ENCODE measurements around the gene KLC1.

KLC1 gene

DNA sequence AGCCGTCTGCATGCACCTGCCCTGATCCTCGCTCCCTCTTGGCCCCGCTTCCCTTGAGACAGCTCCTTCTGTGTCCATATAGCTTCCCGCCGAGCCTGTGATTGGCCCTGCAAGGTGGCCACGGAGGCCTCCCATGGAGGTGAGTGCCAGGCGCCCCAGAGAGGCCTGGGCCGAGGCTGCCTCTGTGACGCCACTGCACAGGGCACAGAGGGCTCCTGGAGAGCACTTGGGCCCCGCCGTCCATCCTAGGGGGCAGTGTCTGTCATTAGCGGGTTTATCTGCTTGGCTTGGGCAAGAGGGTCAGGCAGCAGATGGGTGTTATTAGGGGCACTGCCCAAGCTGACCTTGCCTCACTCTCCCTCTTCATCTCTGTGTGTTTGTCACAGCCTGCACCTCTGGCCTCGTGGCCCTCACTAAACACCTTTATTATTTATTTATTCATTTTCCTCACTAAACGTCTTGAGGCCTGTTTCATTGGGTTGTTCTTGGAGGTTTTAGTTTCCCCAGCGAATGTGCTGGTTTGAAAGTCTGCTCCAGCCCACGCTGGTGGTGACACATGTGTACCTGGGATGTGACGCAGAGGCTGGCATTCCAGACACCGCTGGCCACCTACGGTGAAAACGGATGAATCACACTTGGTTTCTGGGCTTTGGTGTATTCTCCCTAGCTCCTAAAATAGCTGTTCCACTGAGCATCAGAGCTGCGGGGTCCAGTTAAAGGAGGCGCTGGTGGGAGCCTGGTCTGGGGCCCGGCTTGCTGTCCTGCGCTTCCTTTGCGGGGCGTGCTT, 92.5 kb downstream of the KLC1 start:
- no peak for DNase-seq (ENCODE audit: low spot score)

DNA sequence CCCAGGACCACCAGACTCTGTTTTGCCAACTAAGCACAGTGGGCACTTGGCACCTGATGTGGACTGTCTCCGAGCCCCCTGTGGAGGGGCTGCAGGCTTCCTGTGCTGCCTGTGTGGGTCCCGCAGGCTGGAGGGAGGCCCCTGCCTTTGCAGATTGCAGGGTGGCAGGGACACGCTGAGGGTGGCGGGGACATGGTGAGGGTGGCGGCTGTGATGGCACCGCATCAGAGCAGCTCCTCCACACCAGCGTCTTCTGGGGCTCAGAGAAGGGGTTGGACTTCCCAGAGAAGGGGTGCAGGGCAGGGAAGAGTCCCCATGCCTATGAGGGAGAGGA, 94.7 kb downstream of the KLC1 start:
- no peak for DNase-seq (ENCODE audit: low spot score)

DNA sequence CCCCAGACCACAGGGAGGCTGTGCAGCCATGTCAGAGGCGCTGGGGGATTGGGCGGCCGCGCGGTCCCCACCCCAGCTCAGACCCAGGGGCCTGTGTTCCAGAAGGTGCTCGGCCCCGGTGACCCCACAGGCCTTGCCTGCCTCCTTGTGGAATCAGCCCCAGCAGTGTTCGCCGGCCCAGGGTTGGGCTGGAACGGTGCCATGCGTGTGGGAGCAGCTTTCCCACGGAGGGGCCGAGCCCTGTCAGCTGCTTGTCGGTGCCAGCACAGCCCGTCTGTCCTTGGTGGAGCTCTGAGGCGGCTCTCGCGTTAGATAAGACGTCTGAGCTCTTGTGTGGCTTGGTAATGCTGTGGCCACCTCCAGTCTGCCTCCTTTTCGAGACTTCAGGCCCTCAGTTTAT, 95.1 kb downstream of the KLC1 start:
- peak; percentile 54 for DNase-seq (ENCODE audit: low spot score)

DNA sequence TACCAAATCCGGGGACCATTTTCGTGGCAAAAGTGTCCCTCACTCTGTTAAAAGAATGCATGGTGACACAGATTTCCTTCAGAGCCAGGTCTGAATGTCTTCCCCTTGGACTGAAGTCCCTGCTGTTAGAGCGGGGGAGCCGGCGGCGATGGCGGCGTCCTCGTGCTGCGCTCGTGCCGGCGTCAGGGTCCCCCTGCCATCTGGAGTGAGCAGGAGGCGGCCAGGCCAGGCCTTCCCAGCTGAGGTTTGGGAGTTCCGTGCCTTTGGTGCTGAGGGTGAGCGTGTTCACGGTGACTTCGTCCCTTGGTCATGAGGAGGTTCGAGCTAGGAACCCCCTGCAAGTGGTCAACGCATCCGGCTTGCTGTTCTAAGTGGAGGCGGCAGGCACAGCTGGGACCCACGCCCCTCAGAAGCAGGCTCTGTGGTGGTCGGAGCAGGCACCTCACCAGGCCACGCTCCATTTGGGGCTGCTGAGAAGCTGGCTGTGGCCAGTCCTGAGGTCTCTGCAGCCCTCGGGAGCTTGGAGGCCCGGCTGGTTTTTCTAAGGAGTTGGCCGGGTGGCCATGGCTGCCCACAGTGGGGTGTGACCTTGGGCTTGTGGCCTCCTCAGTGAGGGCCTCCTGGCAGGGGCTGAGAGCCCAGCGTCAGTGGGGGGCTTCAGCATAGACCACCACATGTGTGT, 96.1 kb downstream of the KLC1 start:
- no peak for DNase-seq (ENCODE audit: low spot score)

DNA sequence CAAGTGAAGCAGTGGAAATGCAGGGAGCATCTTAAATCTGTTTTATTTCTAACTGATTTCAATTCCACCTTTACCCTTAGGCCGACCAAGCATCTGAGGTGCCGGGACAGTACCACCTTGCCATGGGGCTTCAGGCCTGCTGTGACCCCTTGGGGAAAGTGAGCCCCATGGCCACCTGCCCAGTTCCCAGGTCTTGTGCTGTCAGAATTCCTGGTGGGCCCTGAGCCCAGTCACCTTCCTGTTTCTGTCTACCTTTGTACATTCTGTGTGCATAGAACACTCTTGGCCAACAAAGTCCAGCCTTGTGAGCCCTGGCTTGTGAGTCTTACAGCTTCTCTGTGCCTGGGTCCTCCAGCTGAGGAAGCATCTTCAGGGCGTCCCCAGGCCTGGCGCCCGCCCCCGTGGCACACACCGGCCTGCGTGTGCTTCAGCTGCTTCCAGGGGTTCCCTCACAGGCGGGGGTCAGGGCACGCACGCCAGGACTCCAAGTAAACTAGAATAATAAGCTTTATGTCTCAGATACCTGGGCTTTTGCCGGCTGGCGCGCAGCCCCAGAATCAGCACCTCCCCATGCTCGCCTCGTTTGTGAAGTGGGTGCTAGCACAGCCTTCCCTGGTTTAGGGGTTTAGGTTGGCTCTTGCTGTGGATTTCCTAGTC, 96.9 kb downstream of the KLC1 start:
- no peak for DNase-seq (ENCODE audit: low spot score)

DNA sequence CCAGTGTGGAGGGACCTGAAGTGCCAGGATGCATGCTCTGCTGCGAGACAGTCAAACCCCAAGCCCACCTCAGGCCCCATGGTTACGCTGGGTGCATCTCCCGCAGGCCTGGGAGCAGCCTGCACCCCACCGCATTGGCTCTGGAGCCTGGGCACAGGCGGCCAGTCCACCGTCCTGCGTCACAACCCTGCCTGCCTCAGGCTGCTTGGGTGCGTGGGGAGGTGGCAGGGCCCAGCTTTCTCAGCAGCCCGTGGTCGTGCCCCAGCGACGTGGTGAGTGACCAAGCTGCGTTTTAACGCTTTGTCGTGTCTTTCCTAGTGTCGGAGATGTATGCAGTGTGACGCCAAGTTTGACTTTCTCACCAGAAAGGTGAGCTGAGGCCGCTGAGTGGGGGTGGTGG, 97.5 kb downstream of the KLC1 start:
- DNase-seq (ENCODE audit: low spot score), result no peak

DNA sequence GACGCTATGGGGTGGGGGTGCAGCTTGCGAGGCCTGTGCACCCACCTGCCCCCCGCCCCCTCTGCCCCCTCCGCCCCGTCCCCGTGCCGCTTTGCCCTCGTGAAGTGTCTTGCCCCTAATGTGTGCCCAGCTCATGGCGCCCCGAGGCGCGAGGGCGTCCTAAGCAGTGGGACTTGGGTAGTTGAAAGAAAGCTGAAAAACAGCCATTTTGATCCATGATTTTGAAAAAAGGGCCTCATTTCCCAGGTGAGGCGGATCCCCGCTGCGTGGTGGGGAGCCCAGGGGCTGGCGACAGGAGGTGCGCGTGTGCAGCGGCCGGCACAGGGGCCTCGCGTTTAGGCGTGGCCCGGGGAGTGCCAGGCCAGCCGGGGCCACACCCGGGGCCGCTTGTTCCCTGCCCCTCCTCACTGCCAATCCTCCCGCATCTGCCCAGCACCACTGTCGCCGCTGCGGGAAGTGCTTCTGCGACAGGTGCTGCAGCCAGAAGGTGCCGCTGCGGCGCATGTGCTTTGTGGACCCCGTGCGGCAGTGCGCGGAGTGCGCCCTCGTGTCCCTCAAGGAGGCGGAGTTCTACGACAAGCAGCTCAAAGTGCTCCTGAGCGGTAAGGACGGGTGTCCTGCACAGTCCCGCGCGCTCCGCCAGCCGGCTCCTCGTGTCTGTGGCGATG, 98.4 kb downstream of the KLC1 start:
- DNase-seq (ENCODE audit: low spot score), result no peak

DNA sequence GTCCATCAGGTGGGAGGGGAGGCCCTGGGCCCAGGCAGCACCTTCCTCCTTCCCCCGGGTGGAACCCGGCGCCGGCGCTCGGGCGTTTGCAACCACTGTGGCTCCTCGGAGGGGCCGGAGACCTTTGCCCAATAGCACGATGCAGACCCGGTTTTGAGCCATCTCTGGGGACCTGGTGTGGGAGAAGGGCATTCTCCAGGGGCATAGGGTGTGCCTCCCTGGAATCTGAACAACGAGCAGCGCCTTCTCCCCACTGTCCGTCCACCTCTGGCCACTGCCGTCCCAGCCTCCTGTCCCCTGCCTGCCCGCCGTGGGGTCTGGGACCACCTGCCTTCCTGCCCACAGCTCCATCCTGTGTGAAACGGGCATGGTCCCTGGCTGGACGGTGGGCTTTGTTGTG, 99.1 kb downstream of the KLC1 start:
- DNase-seq (ENCODE audit: low spot score), result no peak

DNA sequence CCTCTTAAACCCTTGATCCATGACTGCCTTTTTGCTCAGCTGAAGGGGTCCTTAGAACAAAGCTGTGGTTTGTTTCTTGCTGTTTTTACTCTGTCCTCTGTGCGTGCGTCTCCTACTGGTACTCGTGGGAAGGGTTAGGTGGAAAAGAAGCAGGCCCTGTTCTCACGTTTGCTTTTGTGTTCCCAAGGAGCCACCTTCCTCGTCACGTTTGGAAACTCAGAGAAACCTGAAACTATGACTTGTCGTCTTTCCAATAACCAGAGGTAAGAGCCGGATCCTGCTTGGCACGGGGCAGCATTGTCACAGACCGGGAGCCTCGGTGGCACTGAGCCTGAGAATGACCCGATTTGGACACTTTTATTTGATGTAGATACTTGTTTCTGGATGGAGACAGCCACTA, 99.7 kb downstream of the KLC1 start:
- no peak for DNase-seq (ENCODE audit: low spot score)

DNA sequence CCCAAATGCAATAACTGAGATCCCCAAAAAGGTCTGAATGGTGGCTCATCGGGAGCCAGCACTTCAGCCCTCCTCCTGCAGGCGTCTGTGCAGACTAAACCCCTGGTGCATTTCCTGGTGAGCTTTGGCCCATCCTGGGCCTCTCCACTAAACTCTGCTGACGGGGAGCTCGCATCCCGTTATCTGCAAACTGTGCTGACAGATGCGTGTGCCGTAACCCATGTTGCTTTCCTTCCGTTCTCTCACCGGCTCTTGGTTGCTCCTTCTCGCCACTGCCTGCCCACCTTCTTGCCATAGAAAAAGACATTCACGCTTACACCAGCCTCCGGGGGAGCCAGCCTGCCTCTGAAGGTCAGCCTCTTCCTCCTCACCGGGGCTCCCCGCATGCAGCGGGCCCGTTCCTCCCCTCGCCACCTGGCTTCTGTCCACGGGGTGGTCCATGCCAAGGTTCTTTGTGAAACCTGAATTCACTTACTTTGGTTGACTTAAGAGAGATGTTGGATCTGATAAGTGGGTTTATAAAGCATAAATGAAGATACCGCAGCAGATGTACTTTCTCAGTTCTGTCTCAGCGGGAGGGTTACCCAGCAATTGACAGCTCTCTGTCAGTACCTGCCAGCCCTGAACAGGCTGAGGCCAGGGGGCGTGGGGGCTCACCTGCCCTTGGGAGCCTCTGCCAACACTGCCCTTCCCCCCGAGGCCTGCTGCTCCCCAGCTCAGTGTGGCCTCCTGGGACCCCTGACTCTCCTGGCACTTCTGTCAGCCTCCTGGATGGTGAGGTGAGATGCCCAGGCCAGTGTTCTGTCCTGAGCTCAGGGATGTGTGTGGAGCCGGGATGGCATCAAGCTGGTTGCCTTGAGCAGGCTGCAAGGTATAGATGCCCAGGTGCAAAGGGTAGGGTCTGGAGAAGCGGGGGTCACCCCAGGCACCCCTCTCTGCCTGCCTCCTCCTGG, 100.8 kb downstream of the KLC1 start:
- DNase-seq (ENCODE audit: low spot score), result no peak

DNA sequence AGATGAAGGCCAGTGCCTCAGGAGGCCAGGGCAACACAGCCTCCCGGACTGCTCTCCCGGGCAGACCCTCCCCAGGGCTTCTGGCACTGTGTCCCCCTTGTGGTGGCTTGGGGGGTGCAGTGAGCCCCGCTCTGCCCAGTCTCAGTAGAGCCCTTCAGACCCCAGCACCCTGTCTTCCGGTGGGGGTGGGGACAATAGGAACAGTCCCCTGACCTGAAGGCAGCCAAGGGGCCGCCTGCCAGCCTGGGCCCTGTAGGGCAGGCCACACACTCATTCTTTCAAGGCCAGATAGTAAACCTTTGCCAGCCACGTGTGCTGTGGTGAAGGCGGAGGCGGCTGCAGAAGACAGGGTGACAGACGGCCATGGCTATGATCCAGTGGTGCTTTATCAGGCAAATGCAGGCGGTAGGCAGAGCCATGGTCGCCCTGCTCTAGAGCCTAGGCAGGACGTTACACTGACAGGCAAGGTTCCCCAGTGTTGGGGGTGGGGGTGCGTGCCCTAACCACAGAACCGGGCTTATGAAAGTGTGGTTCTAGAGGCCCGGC, 101.6 kb downstream of the KLC1 start:
- DNase-seq (ENCODE audit: low spot score), result no peak

DNA sequence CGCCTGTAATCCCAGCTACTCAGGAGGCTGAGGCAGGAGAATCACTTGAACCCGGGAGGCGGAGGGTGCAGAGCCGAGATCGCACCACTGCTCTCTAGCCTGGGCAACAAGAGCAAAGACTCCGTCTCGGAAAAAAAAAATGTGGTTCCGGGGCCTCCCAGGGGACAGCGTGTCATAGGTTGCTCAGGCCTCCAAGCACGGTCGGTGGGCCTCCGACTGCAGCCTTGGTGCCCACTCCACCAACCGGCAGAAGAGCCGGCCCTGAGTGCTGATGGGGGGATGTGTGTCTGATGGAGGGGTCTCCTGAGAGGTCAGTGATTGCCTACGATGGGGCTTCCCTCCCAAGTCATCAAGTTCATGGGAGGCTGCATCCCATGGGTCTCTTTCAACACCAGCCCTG, 102.5 kb downstream of the KLC1 start:
- no peak for DNase-seq (ENCODE audit: low spot score)

DNA sequence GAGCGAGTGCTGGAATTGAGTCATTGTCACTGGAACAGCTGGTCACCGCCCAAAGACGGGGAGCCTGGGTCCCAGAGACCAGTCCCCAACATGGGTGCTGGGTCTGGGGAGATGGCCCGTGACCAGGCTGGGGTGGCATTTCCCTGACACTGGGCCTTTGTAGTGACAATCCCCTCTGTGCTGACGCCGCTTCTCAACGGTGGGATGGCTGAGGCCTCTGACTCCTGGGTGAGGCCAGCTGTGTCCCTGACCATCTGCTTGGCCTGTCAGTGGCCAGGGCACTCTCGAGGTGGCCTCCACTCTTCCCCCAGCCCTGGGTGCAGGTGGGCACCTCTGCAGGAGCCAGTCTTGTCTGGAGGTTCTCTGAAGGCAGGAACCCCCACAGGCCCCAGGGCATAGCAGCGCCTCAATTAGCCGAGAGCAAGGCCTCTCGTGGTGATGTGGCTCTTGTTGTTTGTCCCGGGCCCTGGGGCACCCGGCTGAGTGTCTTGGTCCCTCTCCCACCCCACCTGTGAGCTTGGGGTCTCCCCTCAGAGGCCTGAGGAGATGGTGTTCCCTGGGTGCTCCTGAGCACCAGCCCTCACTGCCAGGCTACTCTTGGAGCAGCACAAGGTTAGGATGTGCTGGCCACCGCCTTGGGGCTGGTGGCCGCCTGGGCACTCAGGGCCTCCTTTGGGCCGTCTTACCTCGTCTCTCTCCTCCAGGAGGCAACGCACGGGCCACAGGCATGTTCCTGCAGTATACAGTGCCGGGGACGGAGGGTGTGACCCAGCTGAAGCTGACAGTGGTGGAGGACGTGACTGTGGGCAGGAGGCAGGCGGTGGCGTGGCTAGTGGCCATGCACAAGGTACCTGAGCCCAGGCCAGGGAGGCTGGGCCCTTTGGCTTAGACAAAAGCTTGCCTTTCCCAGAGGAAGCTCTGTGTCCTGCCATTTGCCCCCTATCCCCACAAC, 103.2 kb downstream of the KLC1 start:
- DNase-seq (ENCODE audit: low spot score), result no peak

DNA sequence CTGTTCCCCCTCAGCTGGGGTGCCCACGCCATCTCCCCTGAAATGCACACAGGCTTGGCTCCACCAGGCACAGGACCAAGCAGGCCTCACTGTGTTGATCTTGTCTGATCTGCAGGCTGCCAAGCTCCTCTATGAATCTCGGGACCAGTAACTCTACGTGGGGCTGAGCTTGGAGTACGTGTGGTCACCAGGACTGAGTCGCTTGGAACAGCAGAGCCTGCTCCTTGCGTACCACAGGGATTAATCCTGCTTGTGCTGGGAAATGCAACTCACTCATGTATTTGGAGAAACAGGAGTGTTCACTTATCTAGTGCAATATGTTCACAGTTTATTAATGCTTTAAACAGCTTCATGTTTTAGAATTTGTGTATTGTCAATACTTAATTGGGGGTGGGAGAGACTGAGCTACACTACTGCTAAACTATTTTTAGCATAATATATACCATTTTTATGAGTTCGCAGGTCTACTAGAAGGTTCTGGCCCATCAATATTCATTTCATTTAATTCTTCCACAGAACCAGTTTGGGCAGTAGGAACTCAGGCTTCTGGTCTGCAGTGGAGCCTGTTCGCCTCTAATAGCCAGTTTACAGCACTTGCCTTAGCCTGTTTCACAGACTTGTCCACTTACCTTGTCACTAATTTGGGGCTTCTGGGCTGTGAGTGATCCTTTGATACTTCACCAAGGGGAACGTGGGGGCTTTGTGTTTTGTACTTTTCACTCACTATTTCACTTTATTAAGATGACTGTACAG, 104.0 kb downstream of the KLC1 start:
- no peak for DNase-seq (ENCODE audit: low spot score)

DNA sequence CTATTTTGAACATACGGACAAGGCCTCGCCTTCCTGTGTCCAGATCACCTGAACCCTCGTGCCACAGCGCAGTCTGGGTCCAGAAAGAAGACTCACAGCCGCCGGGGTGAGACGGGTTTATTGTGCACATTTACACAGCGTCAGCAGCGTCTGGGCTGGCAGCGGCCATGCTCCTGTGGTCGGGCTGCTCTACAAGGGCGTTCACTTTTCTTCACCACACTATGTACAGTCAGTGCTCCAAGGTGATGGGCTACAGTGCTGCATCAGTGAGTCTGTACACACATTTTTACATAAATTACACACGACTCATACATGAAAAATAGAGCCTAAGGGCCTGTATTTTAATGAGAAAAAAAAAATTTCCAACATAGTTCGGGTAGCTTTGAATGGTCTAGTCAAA, 104.6 kb downstream of the KLC1 start:
- no peak for DNase-seq (ENCODE audit: low spot score)

DNA sequence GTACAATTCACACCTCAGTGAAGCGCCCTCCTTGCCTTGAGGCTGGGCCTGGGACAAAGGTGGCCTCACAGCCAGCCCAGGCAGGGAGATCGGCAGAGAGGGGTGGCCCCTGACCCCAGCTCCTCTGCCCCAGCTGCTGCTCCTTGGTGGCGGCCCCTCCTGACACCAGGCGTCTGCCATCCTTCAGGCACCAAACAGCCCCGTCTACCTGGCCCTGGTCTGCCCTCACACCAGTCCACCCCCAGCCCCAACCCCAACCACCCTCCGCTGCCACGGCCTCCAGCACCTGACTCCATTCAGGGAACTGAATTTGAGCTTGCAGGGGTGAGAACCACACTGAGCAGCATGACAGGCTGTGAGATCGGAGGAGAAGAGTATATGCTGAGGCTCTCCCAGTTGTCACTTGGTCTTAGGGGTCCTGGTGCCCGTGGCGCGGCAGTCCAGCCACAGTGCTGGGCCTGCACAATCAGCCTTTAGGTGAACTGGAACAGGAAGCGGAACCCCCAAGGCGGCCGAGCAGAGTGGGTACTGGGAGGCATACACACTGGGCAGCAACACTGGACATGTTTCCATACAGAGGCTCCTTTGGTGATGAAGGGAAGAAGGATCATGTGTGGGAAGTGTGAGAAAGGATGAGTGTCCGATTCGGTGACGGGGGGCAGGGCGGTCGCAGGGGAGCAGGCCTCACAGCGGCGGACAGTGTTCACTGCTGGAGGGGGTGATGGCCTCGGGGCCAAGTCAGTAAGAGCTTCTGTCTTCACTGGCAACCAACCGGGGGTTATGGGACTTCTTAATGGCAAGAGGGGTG, 105.3 kb downstream of the KLC1 start:
- DNase-seq (ENCODE audit: low spot score), result no peak

DNA sequence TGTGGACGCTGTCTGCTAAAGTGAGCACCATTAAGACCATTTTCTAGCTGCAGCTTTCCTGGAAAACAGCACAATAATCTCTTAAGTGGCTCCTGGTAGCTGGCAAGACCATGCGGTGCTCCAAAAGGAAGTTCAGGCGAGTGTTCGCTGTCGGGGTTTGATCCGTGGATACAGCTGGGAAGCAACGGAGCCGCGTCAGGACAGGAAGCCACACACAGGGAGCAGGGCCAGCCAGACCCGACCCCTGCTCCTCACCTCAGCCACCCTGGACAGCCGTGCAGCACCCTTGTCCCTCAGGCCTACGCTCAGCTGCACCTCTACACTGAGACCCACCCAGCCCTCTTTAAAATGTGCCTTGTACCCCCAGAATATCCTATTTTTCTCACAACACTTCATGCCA, 106.0 kb downstream of the KLC1 start:
- no peak for DNase-seq (ENCODE audit: low spot score)

DNA sequence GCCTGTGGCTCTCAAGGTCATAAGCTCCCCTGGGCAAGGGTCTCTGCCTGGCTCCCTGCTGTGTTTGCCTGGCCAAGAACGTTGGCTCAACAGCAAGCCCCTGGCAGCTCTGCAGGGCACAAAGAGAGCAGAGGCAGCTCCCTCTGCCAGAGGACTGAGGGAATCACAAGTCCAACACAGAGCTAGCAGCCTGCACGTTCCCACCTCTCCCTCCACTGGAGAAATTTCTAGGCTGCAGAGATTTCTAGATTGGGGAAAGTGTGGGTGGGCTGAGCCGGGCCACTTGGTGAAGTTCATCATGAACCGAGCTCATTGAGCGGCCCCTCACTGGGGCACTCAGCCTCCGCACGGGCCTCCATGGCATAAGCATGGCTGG, 106.4 kb downstream of the KLC1 start:
- no peak for DNase-seq (ENCODE audit: low spot score)

Data from GM03348 (cell line).